ENCODE data around the gene GID4.
"Not testable (repeated sequence)": the region's sequence is repeated elsewhere in the genome, so short reads cannot be mapped to it uniquely, and the experiment has no call there.

Gene GID4

GRCh38 chr17:18038861-18039534 is at the start of gene GID4, which contains the start of gene ATPAF2:
GID4 (plus strand) TSS chr17:18039408; CDS start chr17:18039465, 57 bp downstream.
ATPAF2 (minus strand) TSS chr17:18039168; CDS start chr17:18039013, 155 bp downstream.
- peak; percentile 100 for DNase-seq (ENCODE audit: low read depth)

DNA sequence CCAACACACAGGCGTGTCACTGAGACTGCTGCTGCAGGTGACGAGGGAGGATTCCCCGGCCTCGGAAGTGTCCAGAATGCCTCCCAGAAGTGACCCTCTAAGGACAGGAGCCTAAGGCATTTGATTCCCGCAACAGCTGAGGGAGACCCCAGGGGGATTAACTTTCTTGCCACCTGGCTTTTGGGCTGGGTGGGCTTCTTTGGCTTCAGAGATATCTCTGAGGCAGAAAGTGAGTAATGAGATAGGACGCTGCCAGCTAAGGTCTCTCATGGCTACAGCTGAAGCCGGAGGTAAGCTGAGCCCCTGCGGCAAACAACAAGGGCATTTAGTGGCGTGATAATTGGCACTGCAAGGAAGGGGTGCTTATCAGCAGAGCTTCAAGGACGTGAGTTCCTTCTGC is 49.6 kb upstream of the GID4 start:
- DNase-seq (ENCODE audit: low read depth), result no peak

DNA sequence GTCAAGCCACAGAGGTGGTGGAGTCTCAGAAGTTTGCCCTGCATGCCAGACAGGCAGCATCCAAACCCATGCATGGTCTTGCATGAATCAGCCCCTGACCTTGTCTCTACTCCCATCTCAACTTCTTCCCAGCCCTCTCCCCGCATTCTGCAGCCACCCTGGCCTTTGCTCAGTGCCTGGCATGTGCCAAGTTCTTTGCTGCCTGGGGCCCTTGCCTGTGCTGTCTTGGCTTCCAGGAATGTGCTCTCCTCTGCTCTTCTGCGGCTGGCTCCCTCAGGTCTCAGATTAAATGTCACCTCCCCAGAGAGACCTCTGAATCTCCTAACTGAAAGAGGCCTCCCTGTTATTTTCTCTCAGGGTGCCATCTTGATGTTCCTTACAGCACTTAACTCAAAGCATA is 48.9 kb upstream of the GID4 start:
- no peak for DNase-seq (ENCODE audit: low read depth)

- DNase-seq (ENCODE audit: low read depth), result no peak
These were observed 45.8 kb upstream of the GID4 start for GRCh38 chr17:17993366-17993765.

GRCh38 chr17:17993852-17994251 is 45.4 kb upstream of the GID4 start:
- no peak for DNase-seq (ENCODE audit: low read depth)

DNA sequence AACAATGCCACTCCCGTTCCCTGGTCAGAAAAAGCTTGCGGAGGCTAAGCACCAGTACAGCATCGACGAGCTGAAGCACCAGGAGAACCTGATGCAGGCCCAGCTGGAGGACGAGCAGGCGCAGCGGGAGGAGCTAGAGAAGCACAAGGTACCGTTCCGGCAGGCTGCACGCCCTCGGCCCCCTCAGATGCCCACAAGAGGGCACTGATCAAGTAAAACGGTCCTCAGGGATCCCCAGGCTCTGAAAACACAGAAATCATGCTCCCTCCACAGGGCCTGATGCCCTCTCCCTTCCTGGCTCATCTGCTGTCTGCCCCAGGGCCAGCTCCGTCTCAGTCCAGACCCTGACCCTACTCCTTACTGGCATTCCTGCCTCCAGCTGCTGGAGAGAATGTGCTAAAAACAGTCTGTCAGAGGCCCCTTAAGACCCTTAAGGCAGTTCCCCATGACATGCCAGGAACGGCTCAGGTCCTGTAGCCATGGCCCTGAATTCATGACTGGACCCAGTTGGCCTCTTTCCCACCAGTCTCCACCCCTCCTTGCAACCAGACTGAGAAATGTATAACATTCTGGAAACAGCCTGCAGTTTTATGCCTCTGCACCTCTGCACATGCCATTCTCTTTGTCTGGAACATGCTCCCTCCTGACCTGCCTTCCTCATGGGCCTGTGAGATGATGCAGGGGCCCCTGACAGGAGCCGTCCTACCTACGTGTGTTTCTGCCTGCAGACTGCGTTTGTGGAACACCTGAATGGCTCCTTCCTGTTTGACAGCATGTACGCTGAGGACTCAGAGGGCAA is 44.7 kb upstream of the GID4 start:
- peak; percentile 6 for DNase-seq (ENCODE audit: low read depth)

DNA sequence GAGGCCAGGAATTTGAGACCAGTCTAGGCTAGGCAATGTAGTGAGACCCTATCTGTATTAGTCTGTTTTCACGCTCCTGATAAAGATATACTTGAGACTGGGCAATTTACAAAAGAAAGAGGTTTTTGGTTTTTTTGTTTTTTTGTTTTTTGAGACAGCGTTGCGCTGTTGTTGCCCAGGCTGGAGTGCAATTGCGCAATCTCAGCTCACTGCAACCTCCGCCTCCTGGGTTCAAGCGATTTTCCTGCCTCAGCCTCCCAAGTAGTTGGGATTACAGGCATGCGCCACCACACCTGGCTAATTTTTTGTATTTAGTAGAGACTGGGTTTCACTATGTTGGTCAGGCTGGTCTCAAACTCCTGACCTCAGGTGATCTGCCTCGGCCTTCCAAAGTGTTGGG is 43.3 kb upstream of the GID4 start:
- DNase-seq (ENCODE audit: low read depth), result not testable (repeated sequence)

GRCh38 chr17:17998934-17999333 is 40.3 kb upstream of the GID4 start:
- DNase-seq (ENCODE audit: low read depth), result no peak

DNA sequence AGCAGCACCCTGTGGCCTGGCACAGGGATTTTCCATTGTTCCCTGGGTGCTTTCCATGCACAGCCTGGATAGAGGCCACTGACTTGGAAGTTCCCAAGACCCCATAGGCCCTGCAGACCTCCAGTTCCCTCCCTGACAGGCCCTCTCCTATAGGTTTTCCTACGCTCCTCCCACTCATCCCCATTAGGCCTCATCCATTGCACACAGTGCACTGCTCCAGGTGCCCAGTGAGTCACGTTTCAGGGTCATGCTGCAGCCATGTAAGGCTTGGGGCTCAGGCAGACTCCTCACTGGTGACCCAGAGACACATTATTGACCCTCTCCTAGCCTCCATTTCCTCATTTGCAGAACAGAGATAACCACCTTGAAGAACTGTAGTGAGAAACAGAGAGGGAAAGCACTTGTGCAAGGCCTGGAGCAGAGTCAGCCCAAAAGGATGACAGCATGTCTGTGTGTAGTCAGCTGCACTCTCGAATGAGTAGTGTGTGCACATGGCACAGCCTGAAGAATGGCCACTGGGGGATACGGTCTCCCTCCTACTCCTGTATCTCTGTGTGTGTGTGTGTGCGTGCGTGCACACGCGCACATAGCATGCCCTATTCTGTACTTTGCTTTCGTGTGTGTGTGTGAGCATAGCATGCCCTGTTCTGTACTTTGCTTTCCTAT is 39.7 kb upstream of the GID4 start:
- DNase-seq (ENCODE audit: low read depth), result no peak

DNA sequence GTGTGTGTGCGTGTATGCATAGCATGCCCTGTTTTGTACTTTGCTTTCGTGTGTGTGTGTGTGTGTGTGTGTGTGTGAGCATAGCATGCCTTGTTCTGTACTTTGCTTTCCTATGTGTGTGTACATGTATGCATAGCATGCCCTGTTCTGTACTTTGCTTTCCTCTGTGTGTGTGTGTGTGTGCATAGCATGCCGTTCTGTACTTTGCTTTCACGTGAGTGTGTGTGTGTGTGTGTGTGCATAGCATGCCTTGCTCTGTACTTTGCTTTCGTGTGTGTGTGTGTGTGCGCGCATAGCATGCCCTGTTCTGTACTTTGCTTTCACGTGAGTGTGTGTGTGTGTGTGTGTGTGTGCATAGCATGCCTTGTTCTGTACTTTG is 39.2 kb upstream of the GID4 start:
- no peak for DNase-seq (ENCODE audit: low read depth)

GRCh38 chr17:18002171-18002570 is 37.0 kb upstream of the GID4 start:
- DNase-seq (ENCODE audit: low read depth), result no peak

GRCh38 chr17:18004345-18004744 is 34.9 kb upstream of the GID4 start:
- no peak for DNase-seq (ENCODE audit: low read depth)

DNA sequence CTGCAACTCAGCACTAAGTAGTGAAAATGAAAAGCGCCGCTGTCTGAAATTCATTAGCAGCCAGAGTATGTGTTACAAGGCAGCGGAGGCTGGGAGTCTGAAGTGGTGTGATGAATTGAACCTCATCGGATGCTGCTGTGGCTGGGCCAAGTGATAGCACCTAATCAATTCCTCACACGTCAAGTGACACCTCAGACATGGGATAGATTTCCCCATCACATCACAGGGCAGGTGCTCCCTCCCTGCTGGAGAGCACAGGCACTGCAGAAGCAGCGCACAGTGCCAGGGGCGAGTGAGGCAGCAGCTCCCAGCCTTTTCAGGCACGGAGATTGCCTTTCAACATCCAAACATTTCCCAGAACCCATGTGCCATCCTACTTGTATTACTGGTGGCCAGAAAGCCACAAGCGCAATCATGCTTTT is 34.3 kb upstream of the GID4 start:
- no peak for DNase-seq (ENCODE audit: low read depth)

DNA sequence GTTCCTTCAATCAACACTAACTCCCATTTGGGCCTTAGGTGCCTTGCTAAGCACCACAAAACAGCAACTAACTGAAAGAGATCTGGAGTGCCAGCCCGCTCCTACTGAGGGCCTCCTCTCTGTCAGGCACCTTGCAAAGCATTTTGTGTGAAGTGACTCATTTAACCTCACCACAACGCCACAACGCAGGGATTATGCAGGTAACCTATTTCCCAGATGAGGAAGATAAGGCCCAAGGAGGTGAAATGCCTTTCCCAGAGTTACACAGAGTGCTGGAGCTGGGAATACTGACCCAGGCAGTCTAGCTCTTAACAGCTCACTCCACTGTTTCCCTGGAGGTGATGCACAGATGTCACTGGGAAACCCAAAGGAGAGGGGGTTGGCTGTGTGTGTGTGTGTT is 33.7 kb upstream of the GID4 start:
- DNase-seq (ENCODE audit: low read depth), result no peak

DNA sequence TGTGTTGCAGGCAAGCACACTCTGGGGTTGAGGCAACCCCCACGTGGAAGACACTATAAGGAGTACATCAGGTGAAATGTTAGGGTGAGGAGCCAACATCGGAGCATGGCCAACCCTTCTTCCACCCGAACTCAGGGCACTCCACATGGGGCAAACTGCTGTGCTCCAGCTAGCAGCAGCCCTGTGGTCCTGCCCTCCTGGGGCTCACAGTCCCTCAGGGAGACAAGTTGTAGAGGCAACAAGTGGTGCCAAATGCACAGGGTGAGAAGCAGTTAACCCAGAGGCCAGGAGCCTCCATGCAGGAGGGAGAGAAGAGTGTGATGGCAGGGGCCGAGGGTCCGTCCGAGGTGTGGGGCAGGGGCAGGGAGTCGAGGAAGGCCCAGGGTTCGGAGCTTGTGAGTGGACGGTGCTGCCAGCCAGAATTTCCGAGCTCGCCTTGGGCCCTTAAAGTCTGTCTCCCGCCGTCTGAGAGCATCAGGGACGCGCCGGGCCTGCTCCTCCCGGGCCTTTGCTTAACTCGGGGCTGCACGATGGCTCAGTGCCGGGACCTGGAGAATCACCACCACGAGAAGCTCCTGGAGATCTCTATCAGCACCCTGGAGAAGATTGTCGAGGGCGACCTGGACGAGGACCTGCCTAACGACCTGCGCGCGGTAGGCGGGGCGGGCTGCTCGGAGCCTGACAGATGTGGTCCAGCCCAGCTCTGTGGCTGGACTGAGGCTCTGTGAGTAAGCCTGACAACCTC is 32.5 kb upstream of the GID4 start:
- no peak for DNase-seq (ENCODE audit: low read depth)

DNA sequence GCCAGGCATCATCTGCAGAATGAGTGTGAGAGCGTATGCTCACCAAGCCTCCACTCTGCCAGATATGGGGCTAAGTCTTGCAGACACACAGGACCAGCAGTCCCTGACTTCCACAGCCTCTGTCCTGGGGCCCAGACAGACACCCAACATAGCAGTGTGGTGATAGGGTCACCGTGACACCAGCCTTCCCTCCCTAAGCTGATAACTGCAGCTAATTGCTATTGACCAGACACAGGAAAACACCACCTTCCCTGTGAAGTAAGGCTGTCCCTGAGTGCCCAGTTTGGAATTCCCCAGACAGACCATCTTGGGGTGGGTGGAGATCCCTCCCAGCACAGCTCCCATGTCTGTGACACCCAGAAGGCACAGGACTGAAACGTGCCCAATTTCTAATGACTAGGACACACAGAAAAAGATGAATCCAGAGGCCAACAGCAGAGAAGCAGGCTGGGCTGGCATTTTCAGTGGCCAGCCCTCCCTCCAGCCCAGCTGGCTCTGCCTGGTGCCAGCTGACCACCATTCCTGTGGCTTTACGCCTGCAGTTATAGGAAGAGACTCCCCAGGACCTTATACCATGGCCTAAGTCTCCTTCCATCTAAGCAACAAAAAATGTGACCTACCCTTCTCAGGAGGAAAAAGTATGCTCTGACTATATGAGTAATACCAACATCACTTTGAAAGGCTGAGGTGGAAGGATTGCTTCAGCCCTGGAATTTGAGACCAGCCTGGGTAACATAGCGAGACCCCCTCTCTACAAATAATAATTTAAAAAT is 30.5 kb upstream of the GID4 start:
- no peak for DNase-seq (ENCODE audit: low read depth)

- no peak for DNase-seq (ENCODE audit: low read depth)
These were observed 29.4 kb upstream of the GID4 start for GRCh38 chr17:18009609-18010420.

DNA sequence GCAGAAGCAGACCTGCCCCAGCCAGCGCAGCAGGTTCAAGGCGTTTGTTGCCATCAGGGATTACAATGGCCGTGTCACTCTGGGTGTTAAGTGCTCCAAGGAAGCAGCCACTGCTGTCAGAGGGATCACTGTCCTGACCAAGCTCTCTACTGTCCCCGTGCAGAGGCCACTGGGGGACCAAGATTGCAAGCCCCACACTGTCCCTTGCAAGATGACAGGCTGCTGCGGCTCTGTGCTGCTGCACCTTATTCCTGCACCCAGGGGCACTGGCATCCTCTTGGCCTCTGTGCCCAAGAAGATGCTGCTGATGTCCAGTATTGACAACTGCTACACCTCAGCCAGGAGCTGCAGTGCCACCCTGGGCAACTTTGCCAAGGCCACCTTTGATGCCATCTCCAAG is 27.9 kb upstream of the GID4 start:
- DNase-seq (ENCODE audit: low read depth), result no peak

GRCh38 chr17:18014006-18014405 is 25.2 kb upstream of the GID4 start:
- DNase-seq (ENCODE audit: low read depth), result no peak

DNA sequence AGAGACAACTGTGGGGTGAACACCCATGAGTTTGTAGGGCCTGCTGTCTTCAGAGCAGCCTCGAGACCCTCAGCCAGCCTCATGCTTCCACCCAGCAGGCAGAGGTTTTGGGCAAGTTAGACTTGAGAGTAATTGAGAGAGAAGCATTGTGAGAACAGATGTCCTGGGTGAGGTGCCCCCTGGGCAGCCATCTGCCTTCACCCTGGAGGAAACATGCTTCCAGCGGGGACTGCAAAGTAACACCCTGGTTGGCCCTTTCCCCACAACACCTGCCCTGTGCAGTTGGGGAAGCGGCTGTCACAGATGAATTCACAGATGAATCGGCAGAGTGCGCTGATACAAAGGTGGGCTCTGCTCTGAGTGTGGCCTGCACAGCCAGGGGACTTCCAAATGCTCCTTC is 23.6 kb upstream of the GID4 start:
- DNase-seq (ENCODE audit: low read depth), result no peak

DNA sequence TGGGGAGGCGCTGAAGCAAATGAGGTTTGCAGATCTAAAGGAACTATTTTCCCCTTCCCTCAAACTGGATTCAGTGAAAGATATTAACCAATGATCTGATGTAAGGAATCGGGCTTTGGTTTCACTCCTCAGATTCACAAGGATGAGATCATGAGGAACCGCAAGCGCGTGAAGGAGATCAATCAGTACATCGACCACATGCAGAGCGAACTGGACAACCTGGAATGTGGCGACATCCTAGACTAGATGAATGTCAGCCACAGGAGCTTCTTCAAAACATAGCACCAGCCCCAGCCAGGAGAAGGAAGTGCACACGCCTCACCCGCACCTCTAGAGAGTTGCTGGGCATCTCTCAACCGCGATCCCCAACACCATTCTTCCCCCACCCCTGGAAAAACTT is 22.8 kb upstream of the GID4 start:
- DNase-seq (ENCODE audit: low read depth), result no peak
